NCI-H2029 treated with DMSO at 0.1 percent for 48 hours (cell line): ENCODE data around the gene PCDHB11.
"Not testable (repeated sequence)": the region's sequence is repeated elsewhere in the genome, so short reads cannot be mapped to it uniquely, and the experiment has no call there.

ENCODE experiments used
- DNase-seq: peaks from one replicate; lab custom pipeline; 2025; lab: John Stamatoyannopoulos, UW

The PCDHB11 gene

DNA sequence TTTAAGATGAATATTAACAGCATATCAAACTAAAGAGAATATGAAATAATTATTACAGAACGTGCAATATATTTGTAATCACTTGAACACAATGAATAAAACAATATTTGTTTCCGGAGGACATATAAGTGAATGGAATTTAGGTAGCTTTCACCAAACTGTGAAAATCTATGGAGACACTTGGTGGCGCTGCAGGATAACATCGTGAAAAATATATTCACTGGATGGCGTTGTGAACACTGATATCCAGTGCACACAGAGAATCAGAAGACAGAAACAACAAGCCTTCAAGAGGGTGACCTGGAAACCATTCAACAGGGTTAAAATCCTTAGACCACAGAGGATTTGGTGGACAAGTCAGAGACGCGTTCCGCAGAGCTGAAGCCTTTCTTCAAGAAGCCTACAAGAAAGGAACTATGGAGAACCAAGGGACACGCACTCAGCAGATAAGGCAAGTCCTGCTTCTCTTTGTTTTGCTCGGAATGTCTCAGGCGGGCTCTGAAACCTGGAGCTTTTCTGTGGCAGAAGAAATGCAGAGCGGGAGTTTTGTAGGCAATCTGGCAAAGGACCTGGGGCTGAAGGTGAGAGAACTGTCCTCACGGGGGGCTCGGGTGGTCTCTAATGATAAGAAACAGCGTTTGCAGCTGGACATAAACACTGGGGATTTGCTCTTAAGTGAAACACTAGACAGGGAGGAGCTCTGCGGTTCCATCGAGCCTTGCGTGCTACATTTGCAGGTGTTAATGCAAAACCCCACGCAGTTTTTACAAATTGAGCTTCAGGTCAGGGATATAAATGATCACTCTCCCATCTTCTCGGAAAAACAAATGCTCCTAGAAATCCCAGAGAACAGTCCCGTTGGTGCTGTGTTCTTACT is at the start of gene PCDHB11:
PCDHB11 (plus strand) TSS at position 269 of the 877 bp plus-strand sequence; CDS start at position 417, 148 bp downstream.
- DNase-seq: no peak

DNA sequence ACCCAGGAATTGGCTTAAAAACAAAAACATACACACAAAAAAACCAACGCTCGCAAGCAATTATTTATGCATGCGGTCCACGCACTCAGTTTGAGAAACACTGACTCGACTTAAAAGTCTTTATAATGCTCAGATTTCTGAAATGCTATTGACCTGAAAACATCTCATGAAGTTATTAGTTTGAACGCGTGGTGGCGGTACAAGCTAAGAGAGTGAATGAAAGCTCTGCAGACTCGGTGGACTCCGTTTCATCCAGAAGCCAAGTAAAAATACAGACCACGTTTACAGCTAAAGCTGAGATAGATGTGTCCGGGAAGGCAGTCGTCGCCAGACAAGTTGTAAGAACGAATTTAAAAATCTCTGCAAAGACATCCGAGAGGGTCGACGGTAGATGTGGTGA is 49.6 kb upstream of the PCDHB11 start, which contains the start of gene PCDHB6:
PCDHB6 (plus strand) TSS at position 246 of the 400 bp plus-strand sequence. CDS start 201 bp downstream, outside the sequence.
- no peak for DNase-seq

GRCh38 chr5:141150224-141150992 is 49.0 kb upstream of the PCDHB11 start:
- no peak for DNase-seq

DNA sequence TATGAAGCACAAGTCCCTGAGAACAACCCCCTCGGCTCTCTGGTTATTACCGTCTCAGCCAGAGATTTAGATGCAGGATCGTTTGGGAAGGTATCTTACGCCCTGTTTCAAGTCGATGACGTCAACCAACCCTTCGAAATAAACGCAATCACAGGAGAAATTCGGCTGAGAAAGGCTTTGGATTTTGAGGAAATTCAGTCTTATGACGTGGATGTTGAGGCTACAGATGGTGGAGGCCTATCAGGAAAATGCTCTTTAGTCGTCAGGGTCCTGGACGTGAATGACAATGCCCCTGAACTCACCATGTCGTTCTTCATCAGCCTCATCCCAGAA is 48.5 kb upstream of the PCDHB11 start:
- no peak for DNase-seq

DNA sequence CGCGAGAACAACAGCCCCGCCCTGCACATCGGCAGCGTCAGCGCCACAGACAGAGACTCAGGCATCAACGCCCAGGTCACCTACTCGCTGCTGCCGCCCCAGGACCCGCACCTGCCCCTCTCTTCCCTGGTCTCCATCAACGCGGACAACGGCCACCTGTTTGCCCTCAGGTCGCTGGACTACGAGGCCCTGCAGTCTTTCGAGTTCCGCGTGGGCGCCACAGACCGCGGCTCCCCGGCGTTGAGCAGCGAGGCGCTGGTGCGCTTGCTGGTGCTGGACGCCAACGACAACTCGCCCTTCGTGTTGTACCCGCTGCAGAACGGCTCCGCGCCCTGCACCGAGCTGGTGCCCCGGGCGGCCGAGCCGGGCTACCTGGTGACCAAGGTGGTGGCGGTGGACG is 47.8 kb upstream of the PCDHB11 start:
- DNase-seq: not testable (repeated sequence)

DNA sequence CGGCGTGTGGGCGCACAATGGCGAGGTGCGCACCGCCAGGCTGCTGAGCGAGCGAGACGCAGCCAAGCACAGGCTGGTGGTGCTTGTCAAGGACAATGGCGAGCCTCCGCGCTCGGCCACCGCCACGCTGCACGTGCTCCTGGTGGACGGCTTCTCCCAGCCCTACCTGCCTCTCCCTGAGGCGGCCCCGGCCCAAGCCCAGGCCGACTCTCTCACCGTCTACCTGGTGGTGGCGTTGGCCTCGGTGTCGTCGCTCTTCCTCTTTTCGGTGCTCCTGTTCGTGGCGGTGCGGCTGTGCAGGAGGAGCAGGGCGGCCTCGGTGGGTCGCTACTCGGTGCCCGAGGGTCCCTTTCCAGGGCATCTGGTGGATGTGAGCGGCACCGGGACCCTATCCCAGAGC is 47.3 kb upstream of the PCDHB11 start:
- not testable (repeated sequence) for DNase-seq

DNA sequence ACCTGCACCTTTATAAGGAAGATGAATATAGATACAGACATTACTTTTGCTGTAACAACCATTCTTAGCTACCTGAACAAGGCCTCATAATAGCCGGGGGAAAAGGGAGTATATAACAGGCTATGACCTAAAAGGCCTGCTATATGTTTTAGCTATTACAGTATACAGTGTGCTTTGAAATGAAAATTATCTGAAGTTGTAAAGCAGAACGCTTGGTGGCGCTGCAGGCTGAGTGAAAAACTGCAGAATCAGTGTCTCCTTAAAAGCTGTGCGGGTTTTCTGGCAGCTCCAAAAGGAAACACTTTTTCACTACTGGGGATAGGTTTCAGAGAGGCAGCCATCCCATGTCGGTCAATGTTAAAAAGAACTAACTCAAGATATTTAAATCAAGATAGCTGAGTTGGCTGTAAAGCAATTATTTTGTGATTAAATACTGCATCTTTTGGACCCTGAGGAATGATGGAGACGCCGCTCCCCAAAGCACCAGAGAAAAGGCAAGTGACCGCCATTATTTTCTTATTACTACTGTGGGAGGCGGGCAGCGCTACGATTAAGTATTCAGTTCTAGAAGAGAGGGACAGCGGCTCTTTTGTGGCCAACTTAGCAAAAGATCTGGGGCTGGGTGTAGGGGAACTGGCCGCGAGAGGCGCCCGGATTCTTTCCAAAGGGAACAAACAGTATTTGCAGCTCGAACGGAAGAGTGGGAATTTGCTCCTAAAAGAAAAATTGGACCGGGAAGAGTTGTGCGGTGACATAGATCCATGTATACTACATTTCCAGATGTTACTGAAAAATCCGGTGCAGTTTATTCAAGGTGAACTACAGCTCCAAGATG is 43.7 kb upstream of the PCDHB11 start:
- no peak for DNase-seq

GRCh38 chr5:141157356-141157755 is 42.1 kb upstream of the PCDHB11 start:
- DNase-seq: not testable (repeated sequence)

DNA sequence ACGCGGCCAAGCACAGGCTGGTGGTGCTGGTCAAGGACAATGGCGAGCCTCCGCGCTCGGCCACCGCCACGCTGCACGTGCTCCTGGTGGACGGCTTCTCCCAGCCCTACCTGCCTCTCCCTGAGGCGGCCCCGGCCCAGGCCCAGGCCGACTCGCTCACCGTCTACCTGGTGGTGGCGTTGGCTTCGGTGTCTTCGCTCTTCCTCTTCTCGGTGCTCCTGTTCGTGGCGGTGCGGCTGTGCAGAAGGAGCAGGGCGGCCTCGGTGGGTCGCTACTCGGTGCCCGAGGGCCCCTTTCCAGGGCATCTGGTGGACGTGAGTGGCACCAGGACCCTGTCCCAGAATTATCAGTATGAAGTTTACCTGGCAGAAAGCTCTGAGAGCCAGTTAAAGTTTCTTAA is 41.5 kb upstream of the PCDHB11 start:
- DNase-seq: not testable (repeated sequence)

DNA sequence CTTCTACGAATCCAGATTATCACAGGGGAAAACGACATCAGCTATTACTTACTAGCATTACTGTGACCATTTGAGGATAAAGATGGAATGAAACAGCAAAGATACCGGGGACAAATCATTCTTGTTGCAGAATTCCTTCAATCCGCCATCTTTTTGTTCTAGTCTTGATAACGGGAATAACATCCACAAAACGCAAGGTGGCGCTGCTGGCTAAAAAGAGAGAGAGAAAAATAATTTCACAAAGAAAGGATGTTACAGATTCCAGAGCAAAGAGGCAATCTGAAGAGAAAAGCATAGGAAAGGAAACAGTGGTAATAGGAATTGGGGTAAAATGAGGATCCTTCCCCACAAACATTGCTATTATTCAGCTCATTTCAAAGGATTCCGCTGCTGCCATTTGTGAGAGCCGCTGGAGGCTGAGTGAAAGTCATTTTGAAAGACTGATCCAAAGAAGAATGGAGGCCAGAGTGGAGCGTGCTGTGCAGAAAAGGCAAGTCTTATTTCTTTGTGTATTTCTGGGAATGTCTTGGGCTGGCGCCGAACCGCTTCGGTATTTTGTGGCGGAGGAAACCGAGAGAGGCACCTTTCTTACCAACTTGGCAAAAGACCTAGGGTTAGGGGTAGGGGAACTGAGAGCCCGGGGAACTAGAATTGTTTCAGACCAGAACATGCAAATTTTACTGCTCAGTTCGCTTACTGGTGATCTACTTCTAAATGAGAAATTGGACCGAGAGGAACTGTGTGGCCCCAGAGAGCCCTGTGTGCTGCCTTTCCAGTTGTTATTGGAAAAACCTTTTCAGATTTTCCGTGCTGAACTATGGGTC is 26.8 kb upstream of the PCDHB11 start, which contains the start of gene PCDHB7:
PCDHB7 (plus strand) TSS at position 264 of the 824 bp plus-strand sequence; CDS start at position 456, 192 bp downstream.
- DNase-seq: peak; percentile 14

DNA sequence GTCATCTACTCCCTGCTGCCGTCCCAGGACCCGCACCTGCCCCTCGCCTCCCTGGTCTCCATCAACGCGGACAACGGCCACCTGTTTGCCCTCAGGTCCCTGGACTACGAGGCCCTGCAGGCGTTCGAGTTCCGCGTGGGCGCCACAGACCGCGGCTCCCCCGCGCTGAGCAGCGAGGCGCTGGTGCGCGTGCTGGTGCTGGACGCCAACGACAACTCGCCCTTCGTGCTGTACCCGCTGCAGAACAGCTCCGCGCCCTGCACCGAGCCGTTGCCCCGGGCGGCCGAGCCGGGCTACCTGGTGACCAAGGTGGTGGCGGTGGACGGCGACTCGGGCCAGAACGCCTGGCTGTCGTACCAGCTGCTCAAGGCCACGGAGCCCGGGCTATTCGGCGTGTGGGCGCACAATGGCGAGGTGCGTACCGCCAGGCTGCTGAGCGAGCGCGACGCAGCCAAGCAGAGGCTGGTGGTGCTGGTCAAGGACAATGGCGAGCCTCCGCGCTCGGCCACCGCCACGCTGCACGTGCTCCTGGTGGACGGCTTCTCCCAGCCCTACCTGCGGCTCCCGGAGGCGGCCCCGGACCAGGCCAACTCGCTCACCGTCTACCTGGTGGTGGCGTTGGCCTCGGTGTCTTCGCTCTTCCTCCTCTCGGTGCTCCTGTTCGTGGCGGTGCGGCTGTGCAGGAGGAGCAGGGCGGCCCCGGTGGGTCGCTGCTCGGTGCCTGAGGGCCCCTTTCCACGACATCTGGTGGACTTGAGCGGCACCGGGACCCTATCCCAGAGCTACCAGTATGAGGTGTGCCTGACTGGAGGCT is 24.9 kb upstream of the PCDHB11 start:
- not testable (repeated sequence) for DNase-seq

GRCh38 chr5:141175933-141176332 is 23.5 kb upstream of the PCDHB11 start:
- no peak for DNase-seq

- not testable (repeated sequence) for DNase-seq
Measured at GRCh38 chr5:141177577-141178191, 21.7 kb upstream of the PCDHB11 start, which contains the start of gene PCDHB8. Gene PCDHB8, plus strand, starts transcription at chr5:141177790. Its CDS starts 245 bp downstream, at chr5:141178035.

GRCh38 chr5:141179371-141179770 is 20.1 kb upstream of the PCDHB11 start:
- DNase-seq: not testable (repeated sequence)

- not testable (repeated sequence) for DNase-seq
Measured at GRCh38 chr5:141179876-141180275, 19.6 kb upstream of the PCDHB11 start.

DNA sequence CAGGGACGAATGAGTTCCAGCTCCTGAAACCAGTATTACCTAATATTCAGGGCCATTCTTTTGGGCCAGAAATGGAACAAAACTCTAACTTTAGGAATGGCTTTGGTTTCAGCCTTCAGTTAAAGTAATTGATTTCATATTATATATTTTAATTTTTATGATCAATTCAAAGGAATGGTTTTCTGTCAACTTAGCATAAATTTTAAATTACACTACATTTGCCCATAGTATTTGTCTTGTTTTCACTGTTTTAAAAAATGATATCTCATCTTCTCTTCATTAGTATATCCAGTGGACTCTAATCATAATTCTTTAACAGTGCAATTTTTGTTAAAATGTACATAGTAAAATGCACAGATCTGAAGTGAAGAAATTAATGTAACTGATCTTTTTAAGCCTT is 19.1 kb upstream of the PCDHB11 start:
- no peak for DNase-seq

GRCh38 chr5:141182248-141182647 is 17.2 kb upstream of the PCDHB11 start, which contains the start of gene PCDHB16:
Gene PCDHB16, plus strand, starts transcription at chr5:141182387. Its CDS starts 173 bp downstream, at chr5:141182560.
- DNase-seq: peak; percentile 44

- DNase-seq: not testable (repeated sequence)
Measured at GRCh38 chr5:141184117-141184855, 15.1 kb upstream of the PCDHB11 start.
